Upper lobe of left lung (tissue), 4 donors: ENCODE measurements around the gene CGRRF1.

Experiments used
- POLR2A ChIP-seq, 4 donors: fragments of 450-650 bp; IDR thresholded peaks; one replicate each; pipeline ENCODE4 v1.5.1; 2016 to 2017; ENCODE audit warnings: antibody characterized with exemption in 4 of 4, mild to moderate bottlenecking in 2 of 4
- POLR2AphosphoS5 ChIP-seq, 2 donors: sonication (generic); formaldehyde crosslinking; IDR thresholded peaks; one replicate each; pipeline ENCODE4 v1.5.1; 2017; ENCODE audit warnings: antibody characterized with exemption in 2 of 2
- TF ChIP-seq, protein P1 (sequence below), 6 experiments: fragments of 450-650 bp in 4 of 6; fragments of 200-600 bp in 2 of 6; sonication (generic) in 2 of 6; IDR thresholded peaks; one replicate each; pipeline ENCODE4 v1.5.1; 2016 to 2019; ENCODE audit warnings: antibody characterized with exemption in 6 of 6

DNA sequence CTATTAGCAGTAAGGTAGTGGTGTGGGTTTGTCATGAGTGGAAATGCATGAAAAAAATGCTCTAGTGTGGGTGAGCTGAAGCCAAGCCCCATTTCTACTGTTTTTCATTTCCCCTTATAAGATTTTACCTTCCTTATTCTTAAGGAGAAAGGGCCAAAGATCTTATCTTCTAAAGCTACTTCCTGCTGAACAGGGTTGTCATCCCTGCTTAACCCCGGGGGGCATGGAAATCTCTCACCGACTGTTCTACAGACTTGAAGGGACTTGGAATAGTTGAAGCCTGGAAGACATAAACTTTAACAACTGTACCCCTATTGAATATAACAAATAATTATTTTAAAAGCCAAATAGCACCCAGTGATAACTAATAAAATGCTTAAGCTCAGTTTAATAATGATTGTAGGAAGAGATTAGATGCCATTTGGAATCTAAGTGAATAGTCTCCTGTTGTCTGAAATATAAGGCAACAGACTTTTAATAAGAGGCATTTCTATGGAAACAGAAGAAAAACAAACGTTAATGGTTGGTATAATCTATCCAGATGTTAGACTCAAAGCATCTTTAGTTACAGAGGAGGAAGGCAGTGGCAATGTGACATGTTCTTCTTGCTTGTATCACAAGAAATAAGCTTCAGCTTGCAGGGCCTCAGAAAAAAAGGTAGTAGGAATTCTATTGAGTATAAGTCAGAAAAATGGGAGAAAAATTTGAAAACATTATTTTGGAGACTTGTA is 19.1 kb upstream of the CGRRF1 start:
- no peak for TF ChIP-seq POLR2A (IDR thresholded peaks at IDR 0.05)
- TF ChIP-seq, protein P1, sequence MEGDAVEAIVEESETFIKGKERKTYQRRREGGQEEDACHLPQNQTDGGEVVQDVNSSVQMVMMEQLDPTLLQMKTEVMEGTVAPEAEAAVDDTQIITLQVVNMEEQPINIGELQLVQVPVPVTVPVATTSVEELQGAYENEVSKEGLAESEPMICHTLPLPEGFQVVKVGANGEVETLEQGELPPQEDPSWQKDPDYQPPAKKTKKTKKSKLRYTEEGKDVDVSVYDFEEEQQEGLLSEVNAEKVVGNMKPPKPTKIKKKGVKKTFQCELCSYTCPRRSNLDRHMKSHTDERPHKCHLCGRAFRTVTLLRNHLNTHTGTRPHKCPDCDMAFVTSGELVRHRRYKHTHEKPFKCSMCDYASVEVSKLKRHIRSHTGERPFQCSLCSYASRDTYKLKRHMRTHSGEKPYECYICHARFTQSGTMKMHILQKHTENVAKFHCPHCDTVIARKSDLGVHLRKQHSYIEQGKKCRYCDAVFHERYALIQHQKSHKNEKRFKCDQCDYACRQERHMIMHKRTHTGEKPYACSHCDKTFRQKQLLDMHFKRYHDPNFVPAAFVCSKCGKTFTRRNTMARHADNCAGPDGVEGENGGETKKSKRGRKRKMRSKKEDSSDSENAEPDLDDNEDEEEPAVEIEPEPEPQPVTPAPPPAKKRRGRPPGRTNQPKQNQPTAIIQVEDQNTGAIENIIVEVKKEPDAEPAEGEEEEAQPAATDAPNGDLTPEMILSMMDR (IDR thresholded peaks at IDR 0.05), result no peak
- TF ChIP-seq POLR2AphosphoS5 (IDR thresholded peaks at IDR 0.05), result no peak
